Keratinocyte (primary cell): Measurements from ENCODE around the gene GGT5.
"Not testable (repeated sequence)": the region's sequence is repeated elsewhere in the genome, so short reads cannot be mapped to it uniquely, and the experiment has no call there.

Source experiments
- EZH2 ChIP-seq: IDR thresholded peaks from one replicate; pipeline ENCODE4 v1.6.1; 2012; ENCODE audit warnings: inconsistent platforms, mild to moderate bottlenecking, low read length, moderate library complexity
- TF ChIP-seq, protein P1 (sequence below), 3 experiments: IDR thresholded peaks in 1 of 3; conservative IDR thresholded peaks in 1 of 3; optimal IDR thresholded peaks in 1 of 3; 2 replicates in 2 of 3; 3 replicates in 1 of 3; pipeline versions ENCODE3 to v1.5.1; 2011; ENCODE audit warnings: low read length in 3 of 3, mild to moderate bottlenecking in 3 of 3, moderate library complexity in 2 of 3, control low read depth in 1 of 3, inconsistent platforms in 1 of 3; ENCODE audit not compliant: insufficient read depth in 2 of 3; ENCODE audit errors: extremely low read depth in 1 of 3

DNA sequence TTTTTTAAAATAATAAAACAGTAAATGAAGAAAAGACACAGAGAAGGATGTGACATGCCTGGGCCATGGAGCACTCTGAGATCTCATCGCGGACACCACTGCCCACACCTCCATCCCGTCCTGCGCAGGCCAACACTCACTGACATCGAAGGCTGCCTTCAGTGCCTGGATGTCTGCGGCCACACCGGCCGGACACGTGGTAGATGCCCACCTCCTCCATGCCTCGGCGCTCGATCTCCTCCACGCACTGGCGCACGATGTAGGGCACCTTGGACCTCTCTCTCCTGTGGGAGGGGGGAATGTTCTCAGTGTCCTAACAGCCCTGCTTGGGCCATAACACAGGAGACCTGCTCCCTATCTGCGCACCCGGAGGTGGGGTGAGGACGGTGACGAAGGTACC is 18.6 kb upstream of the GGT5 start:
- TF ChIP-seq, protein P1, sequence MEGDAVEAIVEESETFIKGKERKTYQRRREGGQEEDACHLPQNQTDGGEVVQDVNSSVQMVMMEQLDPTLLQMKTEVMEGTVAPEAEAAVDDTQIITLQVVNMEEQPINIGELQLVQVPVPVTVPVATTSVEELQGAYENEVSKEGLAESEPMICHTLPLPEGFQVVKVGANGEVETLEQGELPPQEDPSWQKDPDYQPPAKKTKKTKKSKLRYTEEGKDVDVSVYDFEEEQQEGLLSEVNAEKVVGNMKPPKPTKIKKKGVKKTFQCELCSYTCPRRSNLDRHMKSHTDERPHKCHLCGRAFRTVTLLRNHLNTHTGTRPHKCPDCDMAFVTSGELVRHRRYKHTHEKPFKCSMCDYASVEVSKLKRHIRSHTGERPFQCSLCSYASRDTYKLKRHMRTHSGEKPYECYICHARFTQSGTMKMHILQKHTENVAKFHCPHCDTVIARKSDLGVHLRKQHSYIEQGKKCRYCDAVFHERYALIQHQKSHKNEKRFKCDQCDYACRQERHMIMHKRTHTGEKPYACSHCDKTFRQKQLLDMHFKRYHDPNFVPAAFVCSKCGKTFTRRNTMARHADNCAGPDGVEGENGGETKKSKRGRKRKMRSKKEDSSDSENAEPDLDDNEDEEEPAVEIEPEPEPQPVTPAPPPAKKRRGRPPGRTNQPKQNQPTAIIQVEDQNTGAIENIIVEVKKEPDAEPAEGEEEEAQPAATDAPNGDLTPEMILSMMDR (optimal IDR thresholded peaks at IDR 0.05 in 1 of 3, IDR thresholded peaks at IDR 0.05 in 1 of 3, conservative IDR thresholded peaks at IDR 0.05 in 1 of 3; ENCODE audit: extremely low read depth in 1 of 3, insufficient read depth in 2 of 3, low read length in 3 of 3) = not testable (repeated sequence)
- TF ChIP-seq EZH2 = not testable (repeated sequence)
